ENCODE results near the gene DMTF1. TPM values are rescaled to one million over a fixed set of nuclear protein-coding genes. Genes with fewer than 3 reads are reported as not detected.

Gene DMTF1
- polyA plus RNA-seq, 1 donor (not counting 4 experiments of a cell fraction or from before 2014, with no cell fraction given) = 98.4 TPM

DNA sequence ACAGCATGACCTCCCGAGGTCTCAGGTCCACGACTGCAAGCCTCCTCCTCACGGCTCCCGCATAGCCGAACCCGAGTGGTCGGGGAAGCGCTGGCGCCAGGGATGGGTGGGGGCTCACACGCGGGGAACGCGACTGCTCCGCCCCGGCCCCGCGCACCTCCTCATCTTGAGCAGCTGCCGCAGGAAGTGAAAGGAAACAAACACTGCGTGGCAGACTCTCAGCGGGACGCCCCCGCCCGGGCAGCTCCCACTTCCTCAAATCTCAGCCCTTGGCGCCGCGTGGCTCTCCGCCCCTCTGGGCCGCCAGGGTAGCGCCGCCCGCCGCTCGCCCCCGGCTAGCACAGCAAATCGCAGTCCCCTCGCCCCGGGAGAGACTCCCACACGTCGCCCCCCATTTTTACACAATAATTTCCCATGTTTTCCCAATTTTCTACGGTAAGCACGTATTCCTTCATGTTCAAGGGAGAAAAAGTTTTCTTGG lies 67.3 kb downstream of the DMTF1 start, which contains the start of gene TMEM243:
TMEM243 (minus strand) TSS at position 188 of the 481 bp plus-strand sequence. CDS start 229 bp downstream, outside the sequence.
- H3K27ac ChIP-seq (ENCODE audit: control insufficient read depth, insufficient read depth, low read length) = peak within 1 kb of the TSS; percentile 73
- FAIRE-seq (no peak), DNase-seq (ENCODE audit: low read depth, low spot score) (no peak)
- H3K9me1 ChIP-seq (ENCODE audit: control insufficient read depth, extremely low read depth, insufficient read depth, low read length) = no peaks in the 10 kb centered on the region
- H3K4me2 ChIP-seq (ENCODE audit: control insufficient read depth, extremely low read depth, insufficient read depth, low read depth, low read length) = peak within 1 kb of the TSS; percentile 94
- peak within 1 kb of the TSS; percentile 87 to 92 (median 91) for H3K4me3 ChIP-seq (ENCODE audit: control insufficient read depth in 2 of 3, extremely low read depth in 1 of 3, insufficient read depth in 2 of 3, low read depth in 1 of 3, low read length in 3 of 3)
- peaks cover 25% of the 10 kb centered on the region for H3K79me2 ChIP-seq (ENCODE audit: control insufficient read depth, insufficient read depth, low read length)
- H3K4me1 ChIP-seq (ENCODE audit: control insufficient read depth, extremely low read depth, insufficient read depth, low read length) = peaks cover 14% of the 10 kb centered on the region
- H3K27me3 ChIP-seq (ENCODE audit: control insufficient read depth, extremely low read depth, insufficient read depth, low read length) = no peaks in the 10 kb centered on the region
- no peaks in the 10 kb centered on the region for H3K9me3 ChIP-seq (ENCODE audit: control insufficient read depth, low read depth, low read length)
- H3K36me3 ChIP-seq (ENCODE audit: control insufficient read depth in 2 of 2, extremely low read depth in 1 of 2, insufficient read depth in 2 of 2, low read length in 2 of 2) = peaks cover 2 to 4% of the 10 kb centered on the region in 2 experiments
- no peaks in the 10 kb centered on the region for H4K20me1 ChIP-seq (ENCODE audit: control insufficient read depth, extremely low read depth, insufficient read depth, low read length)
- H3K9ac ChIP-seq (ENCODE audit: control insufficient read depth, extremely low read depth, insufficient read depth, low read length) = peak within 1 kb of the TSS; percentile 88
- TF ChIP-seq EZH2 (IDR thresholded peaks at IDR 0.05; ENCODE audit: low read length) (no peak), CTCF (optimal IDR thresholded peaks at IDR 0.05 in 1 of 3, IDR thresholded peaks at IDR 0.05 in 1 of 3, conservative IDR thresholded peaks at IDR 0.05 in 1 of 3; ENCODE audit: extremely low read depth in 1 of 3, insufficient read depth in 2 of 3, low read length in 3 of 3) (peak in 1 of 3 experiments; percentile 32)
- dilution Hi-C loops (cut with MboI; ENCODE audit: extremely low pct_ligation_motif_present, low sequenced_read_pairs) = no loop called here
- peak within 1 kb of the TSS; percentile 95 for H2AFZ ChIP-seq (ENCODE audit: control insufficient read depth, low read length)

DNA sequence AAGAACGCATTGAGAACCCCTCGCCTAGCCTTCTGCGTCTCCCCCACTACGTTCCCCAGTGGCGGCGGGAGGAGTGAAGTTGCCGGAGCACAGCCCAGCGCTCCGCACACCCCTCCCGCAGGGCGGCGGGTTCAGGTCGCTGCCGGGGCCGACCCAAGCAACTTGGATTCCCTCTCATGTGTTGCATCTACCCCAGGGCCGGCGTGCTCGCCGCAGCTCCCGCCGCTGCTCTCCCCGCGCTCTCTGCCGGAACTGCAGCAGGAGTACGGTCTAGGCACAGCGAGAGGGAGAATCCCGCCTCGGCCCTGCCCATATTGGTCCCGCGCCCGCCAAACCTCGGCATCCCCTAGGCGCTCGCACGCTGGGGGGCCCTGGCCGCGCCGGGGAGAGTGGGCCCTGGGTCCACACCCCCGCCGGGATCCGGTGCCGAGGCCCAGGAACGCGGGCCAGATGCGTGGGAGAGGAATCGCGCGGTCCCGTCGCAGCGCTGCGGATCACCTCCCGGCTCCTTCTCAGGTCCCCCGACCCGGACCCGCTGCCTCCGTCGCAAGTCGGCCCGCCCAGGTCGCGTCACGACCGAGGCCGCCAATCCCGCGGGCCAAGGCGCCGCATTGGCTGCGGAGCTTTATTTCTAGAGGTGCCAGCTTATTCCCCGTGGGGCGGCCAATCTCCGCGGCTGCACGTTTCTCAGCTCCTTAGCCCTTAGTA lies 67.9 kb downstream of the DMTF1 start:
- dilution Hi-C loops (cut with MboI; ENCODE audit: extremely low pct_ligation_motif_present, low sequenced_read_pairs) = no loop called here
- Histone ChIP-seq H3K9me1 (ENCODE audit: control insufficient read depth, extremely low read depth, insufficient read depth, low read length) (no peaks in the 10 kb centered on the region), H3K27ac (ENCODE audit: control insufficient read depth, insufficient read depth, low read length) (peak overlapping the region; percentile 73), H3K4me1 (ENCODE audit: control insufficient read depth, extremely low read depth, insufficient read depth, low read length) (peaks cover 14% of the 10 kb centered on the region), H4K20me1 (ENCODE audit: control insufficient read depth, extremely low read depth, insufficient read depth, low read length) (no peaks in the 10 kb centered on the region), H3K4me3 (ENCODE audit: control insufficient read depth in 2 of 3, extremely low read depth in 1 of 3, insufficient read depth in 2 of 3, low read depth in 1 of 3, low read length in 3 of 3) (peak overlapping the region; percentile 87 to 92 (median 91)), H3K9me3 (ENCODE audit: control insufficient read depth, low read depth, low read length) (no peaks in the 10 kb centered on the region), H3K4me2 (ENCODE audit: control insufficient read depth, extremely low read depth, insufficient read depth, low read depth, low read length) (peak overlapping the region; percentile 94), H2AFZ (ENCODE audit: control insufficient read depth, low read length) (peak overlapping the region; percentile 95), H3K9ac (ENCODE audit: control insufficient read depth, extremely low read depth, insufficient read depth, low read length) (peak overlapping the region; percentile 88), H3K27me3 (ENCODE audit: control insufficient read depth, extremely low read depth, insufficient read depth, low read length) (no peaks in the 10 kb centered on the region), H3K79me2 (ENCODE audit: control insufficient read depth, insufficient read depth, low read length) (peaks cover 25% of the 10 kb centered on the region), H3K36me3 (ENCODE audit: control insufficient read depth in 2 of 2, extremely low read depth in 1 of 2, insufficient read depth in 2 of 2, low read length in 2 of 2) (peaks cover 2 to 4% of the 10 kb centered on the region in 2 experiments)
- DNase-seq (ENCODE audit: low read depth, low spot score) (no peak), FAIRE-seq (no peak)
- no peak for TF ChIP-seq CTCF (optimal IDR thresholded peaks at IDR 0.05 in 1 of 3, IDR thresholded peaks at IDR 0.05 in 1 of 3, conservative IDR thresholded peaks at IDR 0.05 in 1 of 3; ENCODE audit: extremely low read depth in 1 of 3, insufficient read depth in 2 of 3, low read length in 3 of 3)
